ENCODE results near the gene PKHD1.

PKHD1 gene

DNA sequence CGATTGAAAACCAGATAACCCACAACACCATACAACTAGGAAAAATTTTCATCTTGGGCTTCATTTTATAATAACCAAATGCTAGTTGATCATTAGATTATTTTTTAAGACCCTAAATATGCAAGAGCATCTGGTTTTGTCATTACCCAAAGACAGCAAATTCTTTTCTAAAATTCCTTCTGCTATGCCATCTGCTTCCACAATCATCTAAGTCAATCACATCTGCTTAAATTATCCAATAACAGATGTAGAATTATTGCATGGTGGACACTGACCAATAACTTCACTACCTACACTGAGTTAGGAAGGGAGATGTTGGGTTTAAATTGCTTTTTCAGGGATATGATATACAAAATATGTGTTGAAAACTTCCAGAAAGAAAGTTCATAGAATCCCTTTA is 41.9 kb downstream of the PKHD1 start:
- TF ChIP-seq POLR2AphosphoS5 (IDR thresholded peaks at IDR 0.05; ENCODE audit: low read depth, low read length) = no peak
- no peak for TF ChIP-seq SIN3A (IDR thresholded peaks at IDR 0.05; ENCODE audit: borderline replicate concordance, insufficient read depth, low read length)
- no peak for TF ChIP-seq FOXP2 (optimal IDR thresholded peaks at IDR 0.05; ENCODE audit: borderline replicate concordance, extremely low read depth, extremely low read length, insufficient read depth)
- TF ChIP-seq, protein P1, sequence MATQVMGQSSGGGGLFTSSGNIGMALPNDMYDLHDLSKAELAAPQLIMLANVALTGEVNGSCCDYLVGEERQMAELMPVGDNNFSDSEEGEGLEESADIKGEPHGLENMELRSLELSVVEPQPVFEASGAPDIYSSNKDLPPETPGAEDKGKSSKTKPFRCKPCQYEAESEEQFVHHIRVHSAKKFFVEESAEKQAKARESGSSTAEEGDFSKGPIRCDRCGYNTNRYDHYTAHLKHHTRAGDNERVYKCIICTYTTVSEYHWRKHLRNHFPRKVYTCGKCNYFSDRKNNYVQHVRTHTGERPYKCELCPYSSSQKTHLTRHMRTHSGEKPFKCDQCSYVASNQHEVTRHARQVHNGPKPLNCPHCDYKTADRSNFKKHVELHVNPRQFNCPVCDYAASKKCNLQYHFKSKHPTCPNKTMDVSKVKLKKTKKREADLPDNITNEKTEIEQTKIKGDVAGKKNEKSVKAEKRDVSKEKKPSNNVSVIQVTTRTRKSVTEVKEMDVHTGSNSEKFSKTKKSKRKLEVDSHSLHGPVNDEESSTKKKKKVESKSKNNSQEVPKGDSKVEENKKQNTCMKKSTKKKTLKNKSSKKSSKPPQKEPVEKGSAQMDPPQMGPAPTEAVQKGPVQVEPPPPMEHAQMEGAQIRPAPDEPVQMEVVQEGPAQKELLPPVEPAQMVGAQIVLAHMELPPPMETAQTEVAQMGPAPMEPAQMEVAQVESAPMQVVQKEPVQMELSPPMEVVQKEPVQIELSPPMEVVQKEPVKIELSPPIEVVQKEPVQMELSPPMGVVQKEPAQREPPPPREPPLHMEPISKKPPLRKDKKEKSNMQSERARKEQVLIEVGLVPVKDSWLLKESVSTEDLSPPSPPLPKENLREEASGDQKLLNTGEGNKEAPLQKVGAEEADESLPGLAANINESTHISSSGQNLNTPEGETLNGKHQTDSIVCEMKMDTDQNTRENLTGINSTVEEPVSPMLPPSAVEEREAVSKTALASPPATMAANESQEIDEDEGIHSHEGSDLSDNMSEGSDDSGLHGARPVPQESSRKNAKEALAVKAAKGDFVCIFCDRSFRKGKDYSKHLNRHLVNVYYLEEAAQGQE (IDR thresholded peaks at IDR 0.05; ENCODE audit: insufficient read depth in 1 of 2, low read depth in 2 of 2, low read length in 2 of 2) = no peak
- TF ChIP-seq TAF1 (IDR thresholded peaks at IDR 0.05; ENCODE audit: borderline replicate concordance, insufficient read depth, low read length) = no peak

DNA sequence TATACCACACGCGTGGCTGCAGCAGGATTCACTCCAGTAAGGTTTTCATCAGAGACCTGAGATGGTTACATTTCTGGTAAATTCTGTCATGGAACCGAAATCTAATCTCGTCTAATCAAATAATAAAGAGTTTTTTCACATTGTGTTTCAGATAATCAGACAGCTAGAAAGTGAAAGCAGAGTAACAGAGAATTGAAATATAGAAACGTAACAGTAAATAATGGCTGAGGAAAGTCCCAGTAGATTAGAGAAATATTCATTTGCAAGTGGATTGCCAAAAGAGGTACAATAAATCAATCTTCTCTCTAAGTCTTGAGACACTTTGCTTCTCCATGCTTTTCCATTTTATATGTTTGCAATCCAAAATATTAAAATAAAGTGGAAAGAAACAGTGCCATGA is 42.4 kb downstream of the PKHD1 start:
- TF ChIP-seq TAF1 (IDR thresholded peaks at IDR 0.05; ENCODE audit: borderline replicate concordance, insufficient read depth, low read length) (no peak), SIN3A (IDR thresholded peaks at IDR 0.05; ENCODE audit: borderline replicate concordance, insufficient read depth, low read length) (no peak), POLR2AphosphoS5 (IDR thresholded peaks at IDR 0.05; ENCODE audit: low read depth, low read length) (no peak), FOXP2 (optimal IDR thresholded peaks at IDR 0.05; ENCODE audit: borderline replicate concordance, extremely low read depth, extremely low read length, insufficient read depth) (no peak)
- TF ChIP-seq, protein P1 (IDR thresholded peaks at IDR 0.05; ENCODE audit: insufficient read depth in 1 of 2, low read depth in 2 of 2, low read length in 2 of 2) = no peak

DNA sequence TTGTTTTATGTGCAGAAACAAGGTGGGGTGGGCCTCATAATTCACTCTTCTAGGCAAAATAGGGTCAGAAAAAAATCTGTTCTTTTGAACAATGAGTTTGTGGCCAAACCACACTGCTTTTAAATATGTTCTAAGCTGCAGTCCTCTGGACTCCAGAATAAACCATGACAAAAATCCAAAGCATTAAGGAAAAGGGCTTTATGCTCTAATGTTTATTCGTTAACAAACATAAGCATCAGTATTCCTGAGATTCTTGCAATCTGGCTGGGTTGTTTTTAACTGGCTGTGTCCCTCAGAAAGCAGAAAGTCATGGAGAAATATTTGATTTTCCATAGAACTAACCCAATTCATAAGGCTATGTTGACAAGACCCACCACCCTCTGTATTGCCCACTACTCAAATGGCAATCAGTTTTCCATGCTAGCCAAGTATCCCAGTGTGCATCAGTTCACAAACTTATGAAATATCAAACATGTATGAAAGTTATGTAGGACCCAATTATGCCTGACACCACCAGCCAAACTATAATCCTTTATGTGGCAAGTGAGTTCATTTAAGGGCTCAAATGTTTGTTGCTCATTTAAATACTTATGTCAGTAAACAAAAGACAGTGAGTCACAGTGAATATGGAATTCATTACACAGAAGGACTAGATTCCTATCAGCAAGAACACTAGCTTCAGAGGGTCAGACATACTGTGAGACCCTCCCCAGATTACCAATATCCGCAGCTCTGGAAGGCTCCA is 45.1 kb downstream of the PKHD1 start:
- no peak for TF ChIP-seq FOXP2 (optimal IDR thresholded peaks at IDR 0.05; ENCODE audit: borderline replicate concordance, extremely low read depth, extremely low read length, insufficient read depth)
- TF ChIP-seq, protein P1 (IDR thresholded peaks at IDR 0.05; ENCODE audit: insufficient read depth in 1 of 2, low read depth in 2 of 2, low read length in 2 of 2) = no peak
- no peak for TF ChIP-seq TAF1 (IDR thresholded peaks at IDR 0.05; ENCODE audit: borderline replicate concordance, insufficient read depth, low read length)
- TF ChIP-seq SIN3A (IDR thresholded peaks at IDR 0.05; ENCODE audit: borderline replicate concordance, insufficient read depth, low read length) = no peak
- TF ChIP-seq POLR2AphosphoS5 (IDR thresholded peaks at IDR 0.05; ENCODE audit: low read depth, low read length) = no peak

DNA sequence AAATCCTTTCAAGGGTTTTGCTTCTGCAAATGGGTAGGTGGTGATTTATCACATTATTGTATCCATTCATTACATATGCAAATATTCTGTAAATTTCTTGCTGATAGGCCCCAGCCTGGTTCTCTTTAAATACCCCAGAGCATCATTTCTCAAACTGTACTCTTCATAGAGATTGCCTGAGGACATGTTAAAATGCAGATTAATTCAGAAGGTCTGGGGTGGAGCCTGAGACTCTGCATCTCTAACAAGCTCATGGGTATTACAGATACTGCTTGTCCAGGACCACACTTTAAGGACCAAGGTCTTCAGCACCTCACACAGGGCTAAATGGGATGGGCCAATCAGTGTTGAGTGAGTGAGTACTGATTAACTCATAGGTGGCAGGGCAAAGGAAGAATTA is 46.3 kb downstream of the PKHD1 start:
- TF ChIP-seq, protein P1 (IDR thresholded peaks at IDR 0.05; ENCODE audit: insufficient read depth in 1 of 2, low read depth in 2 of 2, low read length in 2 of 2) = no peak
- no peak for TF ChIP-seq POLR2AphosphoS5 (IDR thresholded peaks at IDR 0.05; ENCODE audit: low read depth, low read length)
- no peak for TF ChIP-seq SIN3A (IDR thresholded peaks at IDR 0.05; ENCODE audit: borderline replicate concordance, insufficient read depth, low read length)
- TF ChIP-seq TAF1 (IDR thresholded peaks at IDR 0.05; ENCODE audit: borderline replicate concordance, insufficient read depth, low read length) = no peak
- no peak for TF ChIP-seq FOXP2 (optimal IDR thresholded peaks at IDR 0.05; ENCODE audit: borderline replicate concordance, extremely low read depth, extremely low read length, insufficient read depth)
